Keratinocyte (primary cell): Measurements from ENCODE around the gene MXRA8.

Experiments
- CTCF ChIP-seq, 3 experiments: IDR thresholded peaks in 1 of 3; conservative IDR thresholded peaks in 1 of 3; optimal IDR thresholded peaks in 1 of 3; 2 replicates in 2 of 3; 3 replicates in 1 of 3; pipeline versions ENCODE3 to v1.5.1; 2011; ENCODE audit warnings: low read length in 3 of 3, mild to moderate bottlenecking in 3 of 3, moderate library complexity in 2 of 3, control low read depth in 1 of 3, inconsistent platforms in 1 of 3; ENCODE audit not compliant: insufficient read depth in 2 of 3; ENCODE audit errors: extremely low read depth in 1 of 3
- EZH2 ChIP-seq: IDR thresholded peaks from one replicate; pipeline ENCODE4 v1.6.1; 2012; ENCODE audit warnings: inconsistent platforms, mild to moderate bottlenecking, low read length, moderate library complexity

GRCh38 chr1:1377540-1378205 lies 19.3 kb upstream of the MXRA8 start:
- TF ChIP-seq CTCF (optimal IDR thresholded peaks at IDR 0.05 in 1 of 3, IDR thresholded peaks at IDR 0.05 in 1 of 3, conservative IDR thresholded peaks at IDR 0.05 in 1 of 3; ENCODE audit: extremely low read depth in 1 of 3, insufficient read depth in 2 of 3, low read length in 3 of 3) (no peak), EZH2 (no peak)
